Ishikawa (cell line): ENCODE results near the gene ADAR.

Source experiments
- CEBPB ChIP-seq: IDR thresholded peaks from 2 replicates; pipeline ENCODE4 v1.6.1; 2012
- RAD21 ChIP-seq: IDR thresholded peaks from 2 replicates; pipeline ENCODE4 v1.6.1; 2012; ENCODE audit warnings: low read depth

- TF ChIP-seq CEBPB (no peak), RAD21 (no peak)
Measured at GRCh38 chr1:154616659-154617345, 8.8 kb upstream of the ADAR start.
